H1 (cell line): ENCODE measurements around the gene FGF1. TPM values are rescaled to one million over a fixed set of nuclear protein-coding genes. Genes with fewer than 3 reads are reported as not detected.

ENCODE experiments used
- CTCF ChIA-PET: fragments of 300-600 bp; sonication (Branson Sonifier 250); formaldehyde crosslinking; loops from one replicate; lab custom pipeline; 2021; ENCODE audit not compliant: partially characterized antibody; lab: Charles Lee
- POLR2A ChIA-PET: fragments of 300-600 bp; sonication (Branson Sonifier 250); formaldehyde crosslinking; loops from one replicate; lab custom pipeline; 2021; ENCODE audit warnings: inconsistent platforms; ENCODE audit not compliant: partially characterized antibody; lab: Charles Lee
- DNase-seq, 2 experiments: peaks; one replicate each; pipeline versions ENCODE4 v3.0.0 to v3.0.0-alpha.2; 2010 to 2022; ENCODE audit warnings: low spot score in 2 of 2, low read depth in 1 of 2, mixed read lengths in 1 of 2
- FAIRE-seq: peaks from 2 replicates; lab custom pipeline; 2011; peaks lifted over from hg19 to GRCh38; lab: Jason Lieb, UNC
- H2AFZ ChIP-seq: 2 replicates; pipeline ENCODE4 v1.8.1; 2012; ENCODE audit warnings: low read length, inconsistent platforms
- H2AK5ac ChIP-seq: 2 replicates; pipeline ENCODE4 v1.6.1; 2013; ENCODE audit warnings: low read depth, low read length
- H2BK120ac ChIP-seq: replicated peaks from 2 replicates; pipeline ENCODE3; 2013; ENCODE audit warnings: low read depth, low read length, inconsistent platforms
- H2BK12ac ChIP-seq: 2 replicates; pipeline ENCODE4 v1.6.1; 2013; ENCODE audit warnings: low read depth, low read length
- H2BK15ac ChIP-seq: 2 replicates; pipeline ENCODE4 v1.6.1; 2013; ENCODE audit warnings: low read length
- H2BK20ac ChIP-seq: 2 replicates; pipeline ENCODE4 v1.6.1; 2013; ENCODE audit warnings: low read length
- H2BK5ac ChIP-seq: 2 replicates; pipeline ENCODE4 v1.6.1; 2013; ENCODE audit warnings: low read depth, low read length
- H3K14ac ChIP-seq: 2 replicates; pipeline ENCODE4 v1.6.1; 2013; ENCODE audit warnings: inconsistent platforms; ENCODE audit not compliant: insufficient read length
- H3K18ac ChIP-seq: 2 replicates; pipeline ENCODE4 v1.6.1; 2013; ENCODE audit warnings: low read length; ENCODE audit errors: extremely low read depth
- H3K23ac ChIP-seq: 2 replicates; pipeline ENCODE4 v1.6.1; 2013; ENCODE audit warnings: inconsistent platforms; ENCODE audit not compliant: insufficient read length
- H3K23me2 ChIP-seq: 2 replicates; pipeline ENCODE4 v1.6.1; 2013; ENCODE audit warnings: low read depth, low read length
- H3K27ac ChIP-seq: 2 replicates; pipeline ENCODE4 v1.6.1; 2011; ENCODE audit warnings: low read depth, low read length, inconsistent platforms
- H3K27me3 ChIP-seq, 4 experiments: replicated peaks in 1 of 4; 1 replicate in 1 of 4; 2 replicates in 3 of 4; pipeline versions ENCODE4 v1.6.1 to v1.8.1; 2011 to 2013; ENCODE audit warnings: low read length in 3 of 4, mild to moderate bottlenecking in 3 of 4, inconsistent platforms in 2 of 4, mixed read lengths in 2 of 4, moderate library complexity in 1 of 4; ENCODE audit not compliant: control insufficient read depth in 3 of 4, insufficient read depth in 3 of 4; ENCODE audit errors: extremely low read depth in 1 of 4
- H3K36me3 ChIP-seq, 4 experiments: 2 replicates each; pipeline versions ENCODE4 v1.6.1 to v1.8.1; 2011 to 2013; ENCODE audit warnings: mild to moderate bottlenecking in 4 of 4, low read length in 3 of 4, moderate library complexity in 2 of 4, control low read depth in 1 of 4, inconsistent platforms in 1 of 4; ENCODE audit not compliant: insufficient read depth in 4 of 4, control insufficient read depth in 2 of 4
- H3K4ac ChIP-seq: replicated peaks from 2 replicates; pipeline ENCODE3; 2013; ENCODE audit warnings: low read length, low read depth, mixed read lengths, inconsistent platforms; ENCODE audit not compliant: insufficient read length
- H3K4me1 ChIP-seq, 4 experiments: replicated peaks in 1 of 4; 1 replicate in 1 of 4; 2 replicates in 3 of 4; pipeline versions ENCODE4 v1.6.1 to v1.8.1; 2011 to 2013; ENCODE audit warnings: low read length in 3 of 4, inconsistent platforms in 2 of 4, mixed read lengths in 1 of 4; ENCODE audit not compliant: insufficient read depth in 4 of 4, control insufficient read depth in 3 of 4
- H3K4me2 ChIP-seq, 2 experiments: 2 replicates each; pipeline versions ENCODE4 v1.6.1 to v1.8.1; 2011 to 2013; ENCODE audit warnings: low read depth in 2 of 2, low read length in 2 of 2, control low read depth in 1 of 2, inconsistent platforms in 1 of 2, mild to moderate bottlenecking in 1 of 2; ENCODE audit not compliant: insufficient read depth in 1 of 2
- H3K4me3 ChIP-seq, 4 experiments: fragments of 200-600, 300-600 bp in 1 of 4; sonication (generic), shearing (Covaris generic), sonication (Bioruptor Twin) in 1 of 4; 2 replicates each; pipeline versions ENCODE4 v1.5.1 to v1.8.1; 2011 to 2016; ENCODE audit warnings: low read length in 4 of 4, low read depth in 3 of 4, control low read depth in 2 of 4, inconsistent platforms in 2 of 4, mild to moderate bottlenecking in 2 of 4, mixed read lengths in 1 of 4, moderate library complexity in 1 of 4; ENCODE audit not compliant: insufficient read depth in 2 of 4; ENCODE audit errors: extremely low read depth in 1 of 4
- H3K56ac ChIP-seq: replicated peaks from 2 replicates; pipeline ENCODE3; 2013; ENCODE audit warnings: low read depth, mild to moderate bottlenecking, mixed read lengths, low read length, inconsistent platforms; ENCODE audit not compliant: insufficient read length
- H3K79me1 ChIP-seq: 2 replicates; pipeline ENCODE4 v1.6.1; 2013; ENCODE audit warnings: low read depth, low read length, control low read depth
- H3K79me2 ChIP-seq, 2 experiments: 2 replicates each; pipeline versions ENCODE4 v1.6.1 to v1.8.1; 2012 to 2013; ENCODE audit warnings: low read length in 2 of 2, mild to moderate bottlenecking in 2 of 2, inconsistent platforms in 1 of 2; ENCODE audit not compliant: insufficient read depth in 2 of 2, control insufficient read depth in 1 of 2
- H3K9ac ChIP-seq, 4 experiments: replicated peaks in 1 of 4; 1 replicate in 1 of 4; 2 replicates in 3 of 4; pipeline versions ENCODE4 v1.6.1 to v1.8.1; 2011 to 2013; ENCODE audit warnings: low read depth in 3 of 4, low read length in 3 of 4, control low read depth in 2 of 4, mild to moderate bottlenecking in 2 of 4, moderate library complexity in 2 of 4, inconsistent platforms in 1 of 4; ENCODE audit errors: extremely low read depth in 1 of 4
- H3K9me3 ChIP-seq, 2 experiments: 2 replicates each; pipeline versions ENCODE4 v1.6.1 to v1.8.1; 2012 to 2013; ENCODE audit warnings: mild to moderate bottlenecking in 2 of 2, moderate library complexity in 2 of 2, control low read depth in 1 of 2, inconsistent platforms in 1 of 2, low read depth in 1 of 2, low read length in 1 of 2, mixed read lengths in 1 of 2; ENCODE audit not compliant: insufficient read depth in 2 of 2
- H4K20me1 ChIP-seq, 2 experiments: replicated peaks in 1 of 2; 2 replicates each; pipeline versions ENCODE3 to v1.8.1; 2011 to 2013; ENCODE audit warnings: inconsistent platforms in 2 of 2, low read length in 2 of 2, mild to moderate bottlenecking in 1 of 2; ENCODE audit not compliant: insufficient read depth in 2 of 2, control insufficient read depth in 1 of 2
- H4K5ac ChIP-seq: 2 replicates; pipeline ENCODE4 v1.6.1; 2013; ENCODE audit warnings: low read length, low read depth, mixed read lengths, inconsistent platforms; ENCODE audit not compliant: insufficient read length
- H4K8ac ChIP-seq: 2 replicates; pipeline ENCODE4 v1.8.0; 2013; ENCODE audit warnings: mild to moderate bottlenecking, moderate library complexity, low read length, inconsistent platforms; ENCODE audit not compliant: insufficient read depth; ENCODE audit errors: extremely low read depth
- H4K91ac ChIP-seq: replicated peaks from 2 replicates; pipeline ENCODE3; 2013; ENCODE audit warnings: low read length, mixed read lengths, inconsistent platforms; ENCODE audit not compliant: insufficient read length
- CTBP2 ChIP-seq: IDR thresholded peaks from 2 replicates; pipeline ENCODE4 v1.7.0; 2011; ENCODE audit warnings: borderline replicate concordance, mild to moderate bottlenecking, moderate library complexity, mixed read lengths, low read length; ENCODE audit not compliant: insufficient read depth, insufficient read length
- E2F6 ChIP-seq: IDR thresholded peaks from 2 replicates; pipeline ENCODE4 v1.6.1; 2012; ENCODE audit warnings: inconsistent platforms
- EGR1 ChIP-seq: IDR thresholded peaks from 2 replicates; pipeline ENCODE4 v1.6.1; 2011; ENCODE audit warnings: low read depth, low read length, borderline replicate concordance
- MAX ChIP-seq: IDR thresholded peaks from 2 replicates; pipeline ENCODE4 v1.6.1; 2012; ENCODE audit warnings: inconsistent platforms
- RNF2 ChIP-seq: fragments of 200-900, 300-1000 bp; sonication (generic); IDR thresholded peaks from 2 replicates; pipeline ENCODE4 v1.7.1; 2016; ENCODE audit warnings: borderline replicate concordance, low read depth, mild to moderate bottlenecking, antibody characterized with exemption, low read length; ENCODE audit not compliant: poor library complexity, severe bottlenecking; ENCODE audit errors: missing control alignments
- TAF1 ChIP-seq: IDR thresholded peaks from 2 replicates; pipeline ENCODE4 v1.6.1; 2011; ENCODE audit warnings: mild to moderate bottlenecking, low read depth, low read length
- TAF7 ChIP-seq: optimal IDR thresholded peaks from 2 replicates; pipeline ENCODE3; 2011; ENCODE audit warnings: low read depth, mild to moderate bottlenecking, inconsistent platforms, low read length, moderate library complexity, borderline replicate concordance
- USF2 ChIP-seq: IDR thresholded peaks from 2 replicates; pipeline ENCODE4 v1.6.1; 2011; ENCODE audit warnings: low read length, improper control_type of control experiment
- WGBS, 2 experiments: shearing (Covaris generic) in 1 of 2; methylation state at CpG; one replicate each; pipeline versions ENCODE4 v1.1.6 to v1.1.7; 2013 to 2015; ENCODE audit warnings: low lambda C conversion rate in 2 of 2, mixed read lengths in 2 of 2, inconsistent platforms in 1 of 2, low coverage in 1 of 2, missing lambda C conversion rate in 1 of 2; ENCODE audit not compliant: insufficient replicate concordance in 2 of 2, insufficient coverage in 1 of 2, insufficient read length in 1 of 2; ENCODE audit errors: extremely low coverage in 1 of 2, missing lambda C conversion rate in 1 of 2; 5-methylcytosine and 5-hydroxymethylcytosine counted together
- polyA plus RNA-seq, 7 experiments: library from polyadenylated mRNA; depleted of rRNA in 3 of 7; stranded (reverse) in 5 of 7; unstranded in 2 of 7; fragments of >200 nt in 5 of 7; fragments of 200-250 nt in 2 of 7; gene quantifications; 1 replicate in 5 of 7; 2 replicates in 1 of 7; 4 replicates in 1 of 7; pipeline versions ENCODE4 v1.2.1 to v1.2.3, GENCODE V29; 2011 to 2013; ENCODE audit warnings: missing spikeins in 2 of 7, mixed read lengths in 2 of 7
- total RNA-seq: library from RNA; stranded (reverse); fragmentation: NEBNext Ultra II Directional; extraction: Animal tissue kit (Norgen Biotek cat#: 25700); gene quantifications from 2 replicates; pipeline ENCODE4 v1.2.1, GENCODE V29; 2021

The FGF1 gene
- total and polyA plus RNA-seq, 2 of the 8 experiments (the other 6 are each of a cell fraction or from before 2014, with no cell fraction given) = 0.30 to 0.50 TPM

GRCh38 chr5:142618130-142618523 is 67.8 kb downstream of the FGF1 start:
- Histone ChIP-seq H3K36me3 (no peaks in the 10 kb centered on the region), H2BK20ac (no peak overlapping the region), H3K9ac (no peak overlapping the region), H2AFZ (no peak overlapping the region), H2BK5ac (no peak overlapping the region), H4K8ac (no peak overlapping the region), H3K27ac (no peak overlapping the region), H2BK120ac (no peak overlapping the region), H3K18ac (no peak overlapping the region), H3K4me1 (no peaks in the 10 kb centered on the region), H4K5ac (no peak overlapping the region), H3K56ac (no peak overlapping the region), H3K4ac (no peak overlapping the region), H3K23me2 (no peaks in the 10 kb centered on the region), H2BK12ac (no peak overlapping the region), H3K14ac (no peak overlapping the region), H3K4me2 (no peak overlapping the region), H3K23ac (no peak overlapping the region), H3K27me3 (no peaks in the 10 kb centered on the region), H3K79me2 (no peaks in the 10 kb centered on the region), H2BK15ac (no peak overlapping the region), H3K4me3 (no peak overlapping the region), H2AK5ac (no peak overlapping the region), H4K91ac (no peak overlapping the region), H3K79me1 (no peaks in the 10 kb centered on the region), H4K20me1 (no peaks in the 10 kb centered on the region), H3K9me3 (no peaks in the 10 kb centered on the region; a peak in 1 of 4 replicates)
- ChIA-PET POLR2A (no interaction called here), CTCF (interaction anchor here (1.2 to 3.0 kb wide), 7 partner anchors 8 to 81 kb away, joined by 3 to 8 read pairs (median 5); no protein-coding TSS in a partner anchor)
- no peak for FAIRE-seq
- TF ChIP-seq E2F6 (no peak), RNF2 (no peak), TAF1 (no peak), TAF7 (no peak), MAX (no peak), USF2 (no peak), EGR1 (no peak), CTBP2 (no peak)
- no peak for DNase-seq
- WGBS, 2 experiments = 82% methylated on average over 6 of the region's 6 CpGs; no CpG with 5 or more reads in 1 of the 2 experiments
